ENCODE data around the gene TEX22.

Gene TEX22

GRCh38 chr14:105444859-105445258 is 46.5 kb downstream of the TEX22 start:
- DNase-seq, result no peak

DNA sequence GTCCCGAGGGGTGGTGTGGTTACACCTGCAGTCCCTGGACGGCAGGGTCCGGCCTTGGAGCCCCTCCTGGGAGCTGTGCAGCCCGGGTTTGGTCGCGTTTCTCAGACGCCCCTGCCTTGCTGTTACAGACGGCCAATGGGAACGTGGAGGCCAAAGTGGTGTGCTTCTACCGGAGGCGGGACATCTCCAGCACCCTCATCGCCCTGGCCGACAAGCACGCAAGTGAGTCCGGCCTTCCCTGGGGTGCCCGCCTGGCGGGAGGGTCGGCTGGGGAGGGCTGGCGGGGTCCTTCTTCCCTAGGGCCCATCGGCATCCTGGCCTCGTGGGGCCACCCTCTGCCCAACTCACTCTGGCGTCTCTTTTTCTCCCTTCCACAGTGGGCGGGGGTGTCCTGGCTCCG is 47.0 kb downstream of the TEX22 start:
- no peak for DNase-seq

DNA sequence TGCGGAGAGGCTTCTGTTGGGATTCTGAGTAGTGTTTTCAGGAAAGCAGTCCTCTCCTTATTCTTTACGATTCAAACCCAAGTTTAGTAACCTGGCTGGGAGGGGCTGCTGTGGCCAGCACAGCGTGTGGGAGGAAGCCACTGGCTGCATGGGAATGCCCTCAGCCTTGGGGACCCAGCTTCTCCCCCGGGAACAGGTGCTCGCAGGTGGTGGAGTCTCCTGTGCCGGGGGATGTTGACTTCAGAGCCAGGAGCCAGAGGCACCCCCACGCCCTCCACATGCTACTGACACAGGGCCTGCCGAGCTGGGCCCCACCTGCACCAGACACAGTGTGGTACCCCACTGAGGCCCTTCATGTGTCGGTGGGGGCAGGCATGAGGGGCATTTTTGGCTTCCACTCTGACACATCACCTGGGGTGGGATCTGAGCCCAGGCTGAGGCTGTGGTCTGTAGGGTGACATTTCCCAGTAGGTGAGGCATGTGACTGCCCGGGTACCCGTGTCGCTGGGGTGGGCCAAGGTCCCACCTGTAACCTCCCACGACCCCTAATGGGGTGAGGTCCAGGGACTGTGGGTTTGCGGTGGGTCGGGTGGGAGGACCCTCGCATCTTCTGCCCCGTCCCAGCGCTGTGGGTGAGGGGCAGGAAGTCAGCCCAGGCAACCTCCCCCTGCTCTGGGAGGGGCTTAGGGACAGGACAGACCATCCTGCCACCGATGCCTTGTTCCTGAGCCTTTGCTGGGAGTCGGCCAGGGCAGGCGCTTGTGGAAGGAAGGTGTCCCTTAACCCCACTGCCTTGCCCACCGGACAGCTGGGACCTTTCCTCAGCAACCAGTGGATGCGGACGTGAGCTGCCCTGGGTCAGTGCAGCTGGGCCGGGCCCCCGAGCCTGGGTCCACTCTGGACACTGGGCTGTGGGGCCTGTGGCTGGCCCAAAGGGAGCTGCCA is 47.8 kb downstream of the TEX22 start:
- DNase-seq, result no peak

DNA sequence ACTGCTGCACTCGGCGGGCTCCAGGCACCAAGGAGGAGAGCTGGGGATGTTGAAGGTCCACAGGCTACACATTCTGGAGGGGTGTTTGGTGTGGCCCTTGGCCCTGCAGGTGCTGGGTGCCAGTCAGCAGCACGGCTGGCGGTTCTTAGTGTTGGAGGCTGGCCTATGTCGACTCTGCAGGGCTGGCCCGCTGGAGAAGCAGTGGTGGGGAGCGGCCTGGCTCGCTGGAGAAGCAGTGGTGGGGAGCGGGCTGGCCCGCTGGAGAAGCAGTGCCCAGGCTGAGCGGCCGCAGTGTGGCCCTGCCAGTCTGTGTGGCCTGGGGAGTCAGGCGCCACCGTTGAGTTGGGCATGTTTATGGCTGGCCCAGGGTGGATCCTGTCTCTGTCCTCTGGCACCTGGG is 48.6 kb downstream of the TEX22 start:
- DNase-seq, result no peak

DNA sequence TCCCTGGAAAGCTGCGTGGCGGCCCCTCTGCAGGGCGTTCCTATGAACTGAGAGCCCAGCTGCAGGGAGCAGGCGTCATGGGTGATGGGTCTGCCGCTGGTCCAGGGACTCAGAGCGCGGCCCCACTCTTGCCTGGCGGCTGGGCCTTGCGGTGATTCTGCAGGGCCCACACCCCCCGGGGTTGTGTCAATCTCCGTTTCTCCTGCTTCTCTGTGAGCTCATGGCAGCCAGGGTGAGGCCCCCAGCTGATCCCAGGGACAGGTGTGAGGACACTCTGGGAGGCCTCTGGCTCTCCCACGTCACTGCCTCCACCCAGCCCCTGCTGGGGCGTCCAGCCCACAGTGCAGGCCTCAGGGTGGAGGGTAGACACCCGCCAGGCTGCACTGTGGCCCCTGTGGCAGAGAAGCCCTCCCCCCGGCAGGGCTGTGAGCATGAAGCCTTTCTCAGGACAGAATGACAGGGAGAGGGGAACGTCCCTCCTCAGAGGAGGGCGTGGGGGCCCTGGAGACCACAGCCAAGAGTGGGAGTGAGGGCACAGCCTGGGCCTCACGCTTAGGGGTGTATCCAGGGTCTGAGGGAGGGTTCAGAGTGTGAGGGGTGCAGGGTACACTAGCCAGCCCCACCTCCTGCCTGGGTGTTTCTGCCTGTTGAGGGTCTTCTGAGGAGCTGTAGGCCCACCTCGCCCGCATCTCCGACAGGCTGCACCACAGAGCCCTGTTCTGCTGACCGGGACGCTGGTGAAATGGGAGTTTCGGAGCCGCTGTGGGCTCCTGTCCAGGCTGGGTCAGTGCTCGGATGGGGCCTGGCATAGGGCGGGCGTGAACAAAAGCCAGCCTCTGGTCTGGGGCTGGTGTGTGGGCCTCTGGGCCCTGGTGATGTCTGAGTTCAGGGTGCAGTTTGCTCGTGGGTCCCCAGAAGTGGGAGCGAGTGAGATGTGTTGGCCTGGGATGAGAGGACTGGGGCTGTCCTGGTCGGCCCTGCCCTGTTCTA is 49.6 kb downstream of the TEX22 start:
- DNase-seq, result no peak

GRCh38 chr14:105448706-105449111 is 50.4 kb downstream of the TEX22 start:
- peak; percentile 82 for DNase-seq

DNA sequence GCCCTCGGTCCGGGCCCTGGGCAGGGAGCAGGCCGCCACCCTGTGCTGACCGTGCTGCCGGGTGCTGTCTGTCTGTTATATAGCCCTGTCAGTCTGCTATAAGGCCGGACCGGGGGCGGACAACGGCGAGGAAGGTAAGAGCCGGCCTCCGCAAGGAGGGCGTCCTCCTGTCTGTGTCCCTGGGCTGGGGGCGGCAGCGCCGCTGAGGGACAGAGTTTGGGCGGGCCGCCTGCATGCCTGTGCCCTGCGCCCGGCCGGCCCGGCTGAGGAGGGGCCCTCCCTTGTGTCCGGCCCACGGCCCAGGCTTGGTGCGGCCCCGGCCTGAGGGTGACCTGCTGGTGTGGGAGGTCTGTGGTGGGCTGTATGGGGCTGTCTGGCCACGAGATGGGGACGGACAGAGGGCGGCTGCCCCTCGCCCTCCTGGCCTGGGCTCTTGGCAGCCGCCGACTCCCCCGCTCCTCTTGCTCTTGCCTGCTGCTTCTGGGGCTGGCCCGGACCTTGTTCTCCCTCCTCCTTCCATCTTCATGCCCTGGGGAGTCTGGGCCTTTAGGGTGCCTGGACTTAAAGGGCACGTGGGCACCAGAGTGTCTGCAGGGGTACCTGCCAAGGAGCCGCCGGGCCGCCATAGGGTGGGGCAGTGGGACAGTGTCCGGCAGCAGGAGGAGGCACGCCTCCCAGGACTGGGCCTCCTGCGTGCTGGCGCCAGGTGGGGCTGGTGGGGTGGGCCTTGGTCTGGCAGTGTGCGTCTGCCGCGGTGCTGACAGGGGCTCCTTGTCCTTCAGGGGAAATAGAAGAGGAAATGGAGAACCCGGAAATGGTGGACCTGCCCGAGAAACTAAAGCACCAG is 51.2 kb downstream of the TEX22 start:
- DNase-seq, result no peak

DNA sequence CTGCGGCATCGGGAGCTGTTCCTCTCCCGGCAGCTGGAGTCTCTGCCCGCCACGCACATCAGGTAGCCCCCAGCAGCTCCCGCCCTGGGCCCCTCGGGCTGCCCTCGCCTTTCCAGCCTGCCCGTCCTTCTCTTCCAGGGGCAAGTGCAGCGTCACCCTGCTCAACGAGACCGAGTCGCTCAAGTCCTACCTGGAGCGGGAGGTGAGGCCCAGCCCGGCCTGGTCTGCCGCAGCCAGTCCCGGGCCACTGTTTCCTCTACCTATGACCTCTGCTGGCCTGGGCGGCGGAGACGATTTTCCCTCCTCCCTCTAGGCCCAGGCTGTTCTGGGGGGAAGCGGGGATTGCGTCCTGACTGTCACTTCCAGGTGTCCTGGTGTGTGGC is 51.8 kb downstream of the TEX22 start:
- no peak for DNase-seq

- DNase-seq, result no peak
Observed at GRCh38 chr14:105450864-105451720, 52.8 kb downstream of the TEX22 start.

- DNase-seq, result no peak
Observed at GRCh38 chr14:105452963-105453362, 54.6 kb downstream of the TEX22 start.

DNA sequence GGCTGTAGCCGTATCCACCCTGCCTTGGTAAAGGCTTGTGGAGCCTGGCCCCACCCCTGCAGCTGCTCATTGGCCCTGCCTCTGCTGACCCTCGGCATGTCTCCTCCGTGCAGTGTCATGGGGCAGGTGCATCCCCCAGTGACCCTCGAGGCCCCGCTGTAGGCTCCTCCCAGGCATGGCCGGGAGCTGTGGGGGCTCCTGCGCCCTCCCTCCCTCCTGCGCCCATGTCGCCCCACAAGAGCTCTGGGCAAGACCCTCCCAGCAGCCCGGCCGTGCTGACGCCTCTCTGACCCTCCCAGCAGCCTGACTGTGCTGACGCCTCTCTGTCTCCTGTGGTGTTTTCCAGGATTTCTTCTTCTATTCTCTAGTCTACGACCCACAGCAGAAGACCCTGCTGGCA is 55.5 kb downstream of the TEX22 start:
- no peak for DNase-seq

DNA sequence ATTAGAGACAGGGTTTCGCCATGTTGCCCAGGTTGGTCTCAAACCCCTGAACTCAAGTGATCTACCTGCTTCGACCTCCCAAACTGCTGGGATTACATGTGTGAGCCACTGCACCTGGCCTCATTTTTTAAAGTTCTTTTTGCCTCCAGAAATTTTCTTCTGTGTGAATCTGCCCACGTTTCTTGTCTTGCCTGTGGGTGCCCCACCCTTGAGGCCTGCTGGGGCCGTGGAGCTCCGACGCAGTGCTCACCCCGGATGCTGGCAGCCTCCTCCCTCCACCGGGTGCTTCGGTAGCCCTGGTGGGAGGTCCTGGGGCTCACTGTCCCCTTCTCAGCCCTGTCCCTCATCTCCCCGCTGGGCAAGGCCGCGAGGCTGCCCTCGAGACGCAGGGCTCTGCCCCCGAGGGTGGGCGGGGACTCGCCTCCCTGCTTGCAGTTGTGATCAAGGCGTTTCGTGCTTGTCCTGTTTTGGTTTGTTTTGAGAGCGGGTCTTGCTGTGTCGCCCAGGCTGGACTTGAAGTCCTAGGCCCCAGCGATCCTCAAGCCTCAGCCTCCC is 56.8 kb downstream of the TEX22 start:
- no peak for DNase-seq

- no peak for DNase-seq
Observed at GRCh38 chr14:105455766-105456660, 57.7 kb downstream of the TEX22 start.

DNA sequence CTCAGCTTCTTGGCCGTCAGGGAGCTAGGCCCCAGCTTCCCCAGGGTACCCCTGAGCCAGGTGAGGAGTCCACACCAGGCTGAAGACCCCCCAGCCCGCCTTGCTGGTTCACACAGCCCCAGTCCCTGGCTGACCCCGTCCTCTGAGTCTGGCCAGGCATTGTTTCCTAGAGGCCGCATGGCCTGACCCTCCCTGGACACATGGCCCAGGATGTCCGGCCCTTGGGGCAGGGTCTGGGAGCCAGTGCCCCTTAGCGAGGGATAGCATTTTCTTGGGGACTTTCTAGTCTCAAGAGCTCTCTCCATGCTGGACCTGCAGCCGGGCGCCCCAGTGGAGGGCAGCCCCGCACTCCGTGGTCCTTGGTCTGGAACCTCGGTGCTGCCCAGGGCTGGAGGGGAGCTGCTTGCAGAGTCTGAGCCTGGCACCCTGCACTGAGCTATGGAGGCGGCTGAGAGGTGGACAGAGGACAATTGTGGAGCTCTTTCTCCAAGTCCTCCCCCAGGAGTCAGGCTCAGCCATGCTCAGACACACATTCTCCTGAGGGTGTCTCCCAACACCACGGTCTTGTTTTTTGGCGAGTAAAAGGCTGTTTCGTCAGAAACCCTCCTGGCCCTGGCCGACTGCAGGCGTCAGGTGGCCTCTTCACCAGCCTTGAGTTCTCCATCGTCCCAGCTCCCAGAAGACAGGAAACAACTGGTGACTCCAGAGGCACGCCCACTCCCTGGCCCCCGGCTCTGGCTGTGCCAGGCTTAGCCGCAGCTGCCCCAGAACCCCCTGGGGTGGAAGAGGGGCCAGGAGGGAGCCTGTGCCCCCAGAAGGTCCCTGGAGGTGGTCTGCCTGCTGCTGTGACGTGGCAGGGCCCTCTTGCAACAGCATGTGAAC is 58.6 kb downstream of the TEX22 start:
- DNase-seq, result no peak

DNA sequence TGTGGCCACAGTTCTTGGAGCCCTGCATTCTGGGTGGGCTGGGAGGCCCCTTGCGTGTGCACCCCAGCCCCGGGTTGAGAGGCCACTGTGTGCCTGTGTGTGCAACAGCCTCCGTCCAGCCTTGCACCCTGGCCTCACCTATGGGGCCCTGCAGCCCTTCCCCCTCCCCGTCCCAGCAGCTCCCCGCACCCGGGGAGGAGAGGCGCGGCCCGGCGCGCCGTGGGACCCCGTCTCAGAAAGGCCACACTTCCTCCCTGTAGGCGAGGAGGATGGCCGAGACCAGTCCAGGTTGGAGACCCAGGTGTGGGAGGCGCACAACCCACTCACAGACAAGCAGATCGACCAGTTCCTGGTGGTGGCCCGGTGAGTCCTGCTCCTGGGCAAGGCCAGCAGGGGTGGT is 59.7 kb downstream of the TEX22 start:
- DNase-seq, result no peak

DNA sequence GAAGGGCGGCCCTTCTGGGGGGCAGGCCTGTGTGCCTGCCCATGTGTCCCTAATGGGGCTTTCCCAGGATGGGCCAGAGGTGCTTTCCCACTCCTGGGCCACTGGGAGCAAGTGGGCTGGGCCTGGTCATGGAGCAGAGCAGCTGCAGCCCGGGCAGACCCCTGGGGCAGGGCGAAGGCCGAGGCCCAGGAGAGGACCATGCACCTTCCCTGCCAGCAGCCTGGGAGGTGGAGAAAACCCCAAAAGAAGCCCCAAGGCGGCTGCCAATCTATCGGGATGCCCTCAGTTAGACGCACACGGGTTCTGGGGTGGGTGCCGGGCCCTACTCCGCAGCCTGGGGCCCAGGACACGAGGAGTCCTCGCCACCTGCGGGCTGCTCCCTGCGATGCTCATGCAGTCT is 60.2 kb downstream of the TEX22 start:
- DNase-seq, result no peak

DNA sequence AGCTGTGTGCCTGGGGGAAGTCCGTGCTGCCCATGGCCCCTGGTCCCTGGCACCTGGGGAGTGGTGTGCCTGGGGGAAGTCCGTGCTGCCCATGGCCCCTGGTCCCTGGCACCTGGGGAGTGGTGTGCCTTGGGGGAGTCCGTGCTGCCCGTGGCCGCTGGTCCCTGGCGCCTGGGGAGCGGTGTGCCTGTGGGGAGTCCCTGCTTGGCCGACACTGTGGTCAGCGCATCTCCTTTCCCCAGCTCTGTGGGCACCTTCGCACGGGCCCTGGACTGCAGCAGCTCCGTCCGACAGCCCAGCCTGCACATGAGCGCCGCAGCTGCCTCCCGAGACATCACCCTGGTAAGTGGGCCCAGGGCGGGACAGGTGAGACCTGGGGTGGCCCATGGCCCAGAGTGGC is 61.8 kb downstream of the TEX22 start:
- DNase-seq, result no peak

DNA sequence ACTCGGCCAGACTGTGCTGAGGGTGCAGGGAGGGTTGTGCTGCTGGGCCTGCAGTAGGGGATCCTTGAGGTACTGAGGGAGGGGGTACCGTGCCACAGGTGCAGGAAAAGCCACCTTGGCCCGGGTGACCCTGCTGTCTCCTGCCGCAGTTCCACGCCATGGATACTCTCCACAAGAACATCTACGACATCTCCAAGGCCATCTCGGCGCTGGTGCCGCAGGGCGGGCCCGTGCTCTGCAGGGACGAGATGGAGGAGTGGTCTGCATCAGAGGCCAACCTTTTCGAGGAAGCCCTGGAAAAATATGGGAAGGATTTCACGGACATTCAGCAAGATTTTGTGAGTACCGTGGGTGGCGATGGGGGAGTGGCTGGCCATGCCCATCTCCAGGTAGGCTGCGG is 62.3 kb downstream of the TEX22 start:
- DNase-seq, result no peak

- no peak for DNase-seq
Observed at GRCh38 chr14:105461903-105462302, 63.6 kb downstream of the TEX22 start.

Measured in midbrain (tissue), 1 donor.